Measurements from ENCODE around the gene GOLGA1.
A peak's percentile ranks its signal among the peaks of the same experiment; 100 is the strongest.
"Not testable (repeated sequence)": the region's sequence is repeated elsewhere in the genome, so short reads cannot be mapped to it uniquely, and the experiment has no call there.

GOLGA1 gene, protein sequence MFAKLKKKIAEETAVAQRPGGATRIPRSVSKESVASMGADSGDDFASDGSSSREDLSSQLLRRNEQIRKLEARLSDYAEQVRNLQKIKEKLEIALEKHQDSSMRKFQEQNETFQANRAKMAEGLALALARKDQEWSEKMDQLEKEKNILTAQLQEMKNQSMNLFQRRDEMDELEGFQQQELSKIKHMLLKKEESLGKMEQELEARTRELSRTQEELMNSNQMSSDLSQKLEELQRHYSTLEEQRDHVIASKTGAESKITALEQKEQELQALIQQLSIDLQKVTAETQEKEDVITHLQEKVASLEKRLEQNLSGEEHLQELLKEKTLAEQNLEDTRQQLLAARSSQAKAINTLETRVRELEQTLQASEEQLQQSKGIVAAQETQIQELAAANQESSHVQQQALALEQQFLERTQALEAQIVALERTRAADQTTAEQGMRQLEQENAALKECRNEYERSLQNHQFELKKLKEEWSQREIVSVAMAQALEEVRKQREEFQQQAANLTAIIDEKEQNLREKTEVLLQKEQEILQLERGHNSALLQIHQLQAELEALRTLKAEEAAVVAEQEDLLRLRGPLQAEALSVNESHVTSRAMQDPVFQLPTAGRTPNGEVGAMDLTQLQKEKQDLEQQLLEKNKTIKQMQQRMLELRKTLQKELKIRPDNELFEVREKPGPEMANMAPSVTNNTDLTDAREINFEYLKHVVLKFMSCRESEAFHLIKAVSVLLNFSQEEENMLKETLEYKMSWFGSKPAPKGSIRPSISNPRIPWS

DNA sequence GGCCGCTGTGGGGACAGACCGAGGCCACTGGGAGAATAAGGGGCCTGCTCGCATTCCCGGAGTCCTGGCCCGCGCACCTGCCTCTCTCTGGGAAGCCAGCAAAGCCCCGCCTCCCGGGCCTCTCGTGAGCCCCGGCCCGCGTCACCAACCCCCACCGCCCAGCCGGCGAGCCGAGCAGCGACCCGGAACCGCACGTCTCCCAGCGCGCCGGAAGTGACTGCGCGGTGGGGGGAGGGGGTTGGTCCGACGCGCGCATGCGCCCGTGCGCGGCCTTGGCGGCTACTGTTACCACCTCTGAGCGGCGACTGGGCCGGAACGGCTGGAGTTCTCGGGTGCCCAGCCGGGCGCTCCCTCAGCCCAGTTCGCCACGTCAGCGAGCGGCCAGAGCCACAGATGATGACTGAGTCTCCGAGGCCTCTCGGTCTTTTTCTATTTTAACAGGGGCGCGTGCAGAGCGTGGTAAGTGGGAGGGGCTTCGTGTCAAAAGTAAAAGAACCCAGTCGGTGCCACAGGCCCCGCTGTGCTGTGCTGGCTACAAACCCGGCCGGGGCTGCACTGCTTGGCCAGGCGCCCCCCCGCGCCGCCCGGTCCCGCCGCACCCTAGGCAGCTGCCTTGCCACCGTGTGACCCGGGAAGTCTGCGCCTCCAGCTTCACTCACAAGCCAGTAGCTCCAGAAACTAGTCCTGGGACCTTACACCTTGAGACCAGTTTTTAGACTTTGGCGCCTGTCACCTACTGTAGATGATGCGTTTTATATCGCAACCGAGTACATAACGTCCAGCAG is at the start of gene GOLGA1:
Gene GOLGA1, minus strand, starts transcription at position 190 of the 785 bp plus-strand sequence. CDS start 2,372 bp downstream, outside the sequence.
- DNase-seq (ENCODE audit: low read depth in 2 of 3, low spot score in 1 of 3) = peak; percentile 81 to 92 (median 84)

- DNase-seq (ENCODE audit: low read depth in 2 of 3, low spot score in 1 of 3) = no peak
These were observed 42.8 kb upstream of the GOLGA1 start for GRCh38 chr9:124983698-124984097.

- no peak for DNase-seq (ENCODE audit: low read depth in 2 of 3, low spot score in 1 of 3)
These were observed 39.5 kb upstream of the GOLGA1 start for GRCh38 chr9:124980431-124980830.

- no peak for DNase-seq (ENCODE audit: low read depth in 2 of 3, low spot score in 1 of 3)
These were observed 34.2 kb upstream of the GOLGA1 start for GRCh38 chr9:124975131-124975530.

- DNase-seq (ENCODE audit: low read depth in 2 of 3, low spot score in 1 of 3) = no peak
These were observed 32.9 kb upstream of the GOLGA1 start for GRCh38 chr9:124973807-124974206.

GRCh38 chr9:124972241-124972770 is 31.4 kb upstream of the GOLGA1 start:
- DNase-seq (ENCODE audit: low read depth in 2 of 3, low spot score in 1 of 3) = no peak

DNA sequence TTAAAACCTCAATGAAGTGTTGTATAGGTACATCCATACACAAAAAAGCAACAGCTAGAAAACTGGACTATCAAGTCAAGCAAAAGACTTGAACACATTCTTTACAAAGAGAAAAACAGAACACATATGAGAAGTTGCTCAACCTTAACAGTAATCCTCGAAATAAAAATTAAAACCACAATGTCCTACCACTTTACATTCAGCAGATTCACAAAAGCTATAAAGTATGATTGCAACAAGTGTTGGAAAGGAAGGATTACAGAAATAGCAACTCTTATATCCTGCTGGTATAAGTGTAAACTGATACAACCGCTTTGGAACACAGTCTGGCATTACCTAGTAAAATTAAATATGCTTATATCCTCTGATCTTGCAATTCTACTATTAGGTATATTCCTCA is 28.5 kb upstream of the GOLGA1 start:
- DNase-seq (ENCODE audit: low read depth in 2 of 3, low spot score in 1 of 3) = no peak

GRCh38 chr9:124968238-124968637 is 27.4 kb upstream of the GOLGA1 start:
- no peak for DNase-seq (ENCODE audit: low read depth in 2 of 3, low spot score in 1 of 3)

- DNase-seq (ENCODE audit: low read depth in 2 of 3, low spot score in 1 of 3) = not testable (repeated sequence)
These were observed 25.1 kb upstream of the GOLGA1 start for GRCh38 chr9:124965775-124966568.

GRCh38 chr9:124964604-124965003 is 23.7 kb upstream of the GOLGA1 start:
- DNase-seq (ENCODE audit: low read depth in 2 of 3, low spot score in 1 of 3) = no peak

DNA sequence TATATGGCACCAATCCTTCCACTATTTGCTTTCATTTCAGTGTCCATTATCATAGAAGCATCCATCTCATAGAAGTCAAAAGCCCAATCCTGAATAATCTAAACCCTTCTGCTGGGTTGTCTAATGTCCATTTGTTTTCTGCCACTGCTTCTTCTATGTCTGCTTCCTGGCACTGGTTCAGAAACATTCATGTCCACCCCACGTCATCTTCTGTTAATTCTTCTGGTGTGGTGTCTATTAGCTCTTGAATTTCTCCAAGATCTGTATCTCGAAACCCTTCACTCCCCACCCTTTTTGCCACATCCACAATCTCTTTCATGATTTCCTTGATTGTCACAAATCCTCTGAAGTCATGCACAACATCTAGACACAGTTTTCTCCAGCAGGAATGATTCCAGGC is 23.2 kb upstream of the GOLGA1 start:
- DNase-seq (ENCODE audit: low read depth in 2 of 3, low spot score in 1 of 3) = no peak

GRCh38 chr9:124960409-124960752 is 19.5 kb upstream of the GOLGA1 start:
- DNase-seq (ENCODE audit: low read depth in 2 of 3, low spot score in 1 of 3) = no peak

DNA sequence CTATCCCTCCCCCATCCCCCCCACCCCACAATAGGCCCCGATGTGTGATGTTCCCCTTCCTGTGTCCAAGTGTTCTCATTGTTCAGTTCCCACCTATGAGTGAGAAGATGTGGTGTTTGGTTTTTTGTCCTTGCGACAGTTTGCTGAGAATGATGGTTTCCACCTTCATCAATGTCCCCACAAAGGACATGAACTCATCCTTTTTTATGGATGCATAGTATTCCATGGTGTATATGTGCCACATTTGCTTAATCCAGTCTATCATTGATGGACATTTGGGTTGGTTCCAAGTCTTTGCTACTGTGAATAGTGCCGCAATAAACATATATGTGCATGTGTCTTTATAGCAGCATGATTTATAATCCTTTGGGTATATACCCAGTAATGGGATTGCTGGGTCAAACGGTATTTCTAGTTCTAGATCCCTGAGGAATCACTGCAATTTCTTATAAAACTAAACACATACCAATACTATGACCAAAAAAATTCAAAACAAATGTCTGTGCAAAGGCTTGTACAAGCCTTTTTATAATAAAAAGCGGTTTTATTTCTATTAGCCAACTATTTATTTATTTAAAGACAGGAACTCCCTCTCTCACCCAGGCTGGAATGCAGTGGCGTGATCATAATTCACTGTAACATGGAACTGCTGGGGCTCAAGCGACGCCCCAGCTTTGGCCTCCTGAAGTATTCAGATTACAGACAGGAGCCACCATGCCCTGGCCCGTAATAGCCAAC is 19.0 kb upstream of the GOLGA1 start:
- not testable (repeated sequence) for DNase-seq (ENCODE audit: low read depth in 2 of 3, low spot score in 1 of 3)

DNA sequence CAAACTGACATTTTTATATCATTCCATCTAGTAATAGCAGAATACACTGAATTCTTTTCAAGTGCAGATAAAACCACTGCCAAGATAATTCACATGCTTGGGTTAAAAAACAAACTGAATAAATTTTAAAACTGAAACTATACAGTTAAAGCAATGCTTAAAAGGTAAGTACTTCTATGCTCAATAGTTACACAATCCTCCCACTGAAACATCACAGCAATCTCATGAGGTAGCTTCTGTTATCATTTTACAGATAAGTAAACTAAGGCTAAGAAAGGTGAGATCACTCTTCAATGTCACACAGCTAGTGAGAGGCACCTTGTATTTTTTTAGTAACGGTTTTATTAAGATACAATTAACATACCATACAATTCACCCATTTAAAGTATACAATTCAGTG is 13.4 kb upstream of the GOLGA1 start:
- no peak for DNase-seq (ENCODE audit: low read depth in 2 of 3, low spot score in 1 of 3)

- DNase-seq (ENCODE audit: low read depth in 2 of 3, low spot score in 1 of 3) = no peak
These were observed 9.3 kb upstream of the GOLGA1 start for GRCh38 chr9:124950050-124950718.

DNA sequence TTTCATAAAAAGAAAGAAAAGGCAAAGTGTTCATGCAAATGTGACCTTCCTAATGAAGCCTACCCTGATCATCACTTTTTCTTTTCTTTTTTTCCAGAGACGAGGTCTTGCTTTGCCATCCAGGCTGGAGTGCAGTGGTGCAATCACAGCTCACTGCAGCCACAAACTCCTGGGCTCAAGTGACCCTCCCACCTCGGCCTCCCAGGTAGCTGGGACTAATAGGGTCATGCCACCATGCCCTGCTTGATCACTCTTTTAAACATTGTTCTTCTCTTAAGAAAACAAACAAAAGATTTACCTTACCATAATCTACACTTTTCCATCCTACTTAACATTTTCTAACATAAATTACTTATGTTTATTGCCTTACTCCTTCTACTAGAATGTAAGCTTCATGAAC is 8.5 kb upstream of the GOLGA1 start:
- DNase-seq (ENCODE audit: low read depth in 2 of 3, low spot score in 1 of 3) = no peak

DNA sequence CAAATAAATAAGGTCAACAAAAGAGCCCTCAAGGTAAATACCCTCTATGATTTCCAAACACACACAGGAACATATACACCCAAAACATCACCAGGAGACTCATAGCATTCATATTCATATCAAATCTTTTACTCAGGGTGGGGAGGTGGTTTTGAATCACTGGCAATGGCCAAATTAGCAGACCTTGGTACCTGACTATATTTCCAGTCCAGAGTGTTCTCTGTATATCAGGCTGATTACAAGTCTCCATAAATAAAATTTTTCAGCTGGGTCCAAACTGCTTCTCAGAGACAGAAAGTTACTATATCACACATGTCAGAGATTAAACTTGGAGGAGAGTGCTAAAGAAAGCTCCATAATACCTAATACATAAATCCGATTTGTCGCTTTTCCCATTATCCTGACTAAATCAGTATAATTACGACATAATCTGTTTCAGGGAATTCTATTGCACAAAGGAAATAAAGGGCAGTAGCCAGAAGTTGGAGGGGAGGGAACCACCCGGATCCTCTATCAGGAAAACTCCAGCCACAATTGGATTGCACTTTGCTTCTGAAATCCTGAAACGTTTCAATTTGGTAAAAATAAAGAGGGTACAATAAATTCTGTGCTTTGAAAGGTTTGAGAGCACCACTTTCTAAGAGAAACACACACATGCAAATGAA is 7.0 kb upstream of the GOLGA1 start:
- no peak for DNase-seq (ENCODE audit: low read depth in 2 of 3, low spot score in 1 of 3)

GRCh38 chr9:124946167-124946566 is 5.3 kb upstream of the GOLGA1 start:
- no peak for DNase-seq (ENCODE audit: low read depth in 2 of 3, low spot score in 1 of 3)

Measured in stimulated activated CD4-positive, alpha-beta T cell treated with anti-CD3 and anti-CD28 coated beads, Interleukin-12 subunit alpha, Interleukin-12 subunit beta, amount 100 ng/mL, for 48 hours (primary cell).